Activated naive CD4-positive, alpha-beta T cell treated with anti-CD3 and anti-CD28 coated beads, Interleukin-2, amount 50 U/mL, for 16 hours (primary cell): ENCODE measurements around the gene KRTAP22-2.

ENCODE experiments used
- DNase-seq: peaks from one replicate; pipeline ENCODE4 v3.0.0-alpha.2; 2020

The KRTAP22-2 gene

DNA sequence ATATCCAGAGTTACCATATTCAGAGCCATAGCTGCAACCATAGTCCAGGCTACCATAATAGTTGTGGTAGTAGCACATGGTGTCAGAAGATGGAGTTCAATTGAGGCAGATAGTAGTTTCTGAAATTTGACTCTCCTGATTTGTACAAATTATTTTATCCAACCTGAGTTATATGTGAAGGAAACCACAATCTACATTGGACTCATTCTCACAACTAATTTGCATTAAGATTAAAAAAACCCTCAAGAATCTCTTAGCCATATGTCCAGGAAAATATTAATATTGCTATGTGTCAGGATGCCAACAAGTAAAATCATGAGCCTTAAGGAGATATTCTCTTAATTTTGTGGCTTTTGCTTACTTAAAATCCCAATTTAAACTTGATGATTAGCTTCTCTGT lies at the start of gene KRTAP22-2:
Gene KRTAP22-2 (minus strand): TSS at position 101 of the 400 bp plus-strand sequence.
- no peak for DNase-seq

GRCh38 chr21:30638686-30639085 lies 48.5 kb upstream of the KRTAP22-2 start:
- DNase-seq, result no peak

DNA sequence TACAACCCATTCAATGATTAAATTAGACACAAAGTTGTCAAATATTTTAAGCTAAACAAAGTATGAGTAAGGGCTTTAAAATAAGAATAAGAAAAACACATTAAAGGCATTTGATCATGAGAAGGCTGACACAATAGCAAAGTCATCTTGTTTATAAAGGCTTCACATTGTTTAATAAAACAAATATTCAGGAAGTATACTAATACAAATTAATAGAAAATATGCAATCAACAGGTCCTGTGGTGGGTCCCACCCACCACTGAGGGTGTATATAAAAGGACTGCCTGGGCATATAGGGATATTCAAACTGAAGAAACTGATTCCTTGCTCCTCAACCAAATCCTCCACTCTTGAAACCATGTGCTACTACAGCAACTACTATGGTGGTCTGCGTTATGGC lies 44.7 kb upstream of the KRTAP22-2 start, which contains the start of gene KRTAP20-2:
Gene KRTAP20-2 (plus strand): TSS at position 301 of the 400 bp plus-strand sequence. CDS start 58 bp downstream, at position 359.
- DNase-seq, result no peak

DNA sequence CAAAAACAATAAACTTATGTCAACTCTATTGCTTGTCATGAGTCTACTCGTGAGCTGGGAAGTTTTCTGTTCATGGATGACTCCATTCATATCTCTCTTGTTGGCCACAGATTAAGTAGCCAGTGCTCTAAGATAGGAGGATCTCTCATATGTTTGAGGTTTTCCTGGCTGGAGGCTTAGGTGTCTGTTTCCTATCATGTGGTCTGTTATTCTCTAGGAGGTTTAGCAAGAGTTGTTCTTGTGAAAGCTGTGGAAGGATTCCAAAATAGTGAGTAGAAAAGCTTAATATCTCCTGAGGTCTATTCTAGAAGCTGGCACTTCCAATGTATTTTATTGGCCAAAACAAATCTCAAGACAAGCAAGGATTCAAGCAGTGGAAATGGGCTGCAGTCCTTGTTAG lies 39.0 kb upstream of the KRTAP22-2 start:
- DNase-seq, result no peak

GRCh38 chr21:30628109-30628508 lies 37.9 kb upstream of the KRTAP22-2 start:
- no peak for DNase-seq

- DNase-seq, result no peak
These were observed 35.4 kb upstream of the KRTAP22-2 start for GRCh38 chr21:30625449-30626165.

GRCh38 chr21:30623362-30623761 lies 33.2 kb upstream of the KRTAP22-2 start:
- DNase-seq, result no peak

GRCh38 chr21:30620522-30620921 lies 30.3 kb upstream of the KRTAP22-2 start, which contains the start of gene KRTAP20-4:
Gene KRTAP20-4, plus strand, starts transcription at chr21:30620627.
- no peak for DNase-seq

GRCh38 chr21:30620080-30620479 lies 29.9 kb upstream of the KRTAP22-2 start:
- no peak for DNase-seq

DNA sequence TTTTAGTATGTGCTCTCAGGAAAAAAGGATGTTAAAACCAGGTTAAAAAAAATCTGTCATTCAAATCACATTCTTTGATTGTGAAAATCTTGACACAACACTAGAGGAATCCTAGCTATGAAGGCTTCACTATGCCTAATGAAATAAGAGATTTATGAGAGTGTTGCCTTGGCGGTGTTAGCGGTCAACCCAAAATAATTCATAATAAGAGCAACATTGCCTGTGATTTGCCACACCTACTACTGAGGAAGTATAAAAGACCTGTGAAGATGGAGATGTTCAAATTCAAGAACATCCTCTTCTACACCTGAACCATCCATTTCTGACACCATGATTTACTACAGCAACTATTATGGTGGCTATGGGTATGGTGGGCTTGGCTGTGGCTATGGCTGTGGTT lies 25.9 kb upstream of the KRTAP22-2 start, which contains the start of gene KRTAP20-1:
Gene KRTAP20-1 (plus strand): TSS at position 301 of the 400 bp plus-strand sequence. CDS start 30 bp downstream, at position 331.
- no peak for DNase-seq

DNA sequence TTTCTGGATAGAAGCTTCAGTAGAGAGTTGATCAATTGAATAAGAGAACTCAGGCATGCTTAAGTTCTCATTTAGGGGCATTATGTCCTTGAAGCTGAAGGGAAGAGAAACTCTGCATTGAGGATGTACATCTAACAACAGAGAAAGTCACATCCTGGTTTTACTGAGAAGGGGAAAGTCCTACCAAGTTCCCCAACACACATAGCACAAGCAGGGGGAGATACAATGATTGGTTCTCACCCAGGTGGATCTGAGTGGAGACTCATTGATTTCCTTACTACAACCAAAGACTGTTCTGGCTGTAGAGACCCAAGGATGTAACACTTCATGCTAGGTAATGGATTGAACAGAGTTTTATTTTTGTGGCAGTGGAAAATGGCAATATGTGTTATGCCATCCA lies 25.0 kb upstream of the KRTAP22-2 start:
- DNase-seq, result no peak

DNA sequence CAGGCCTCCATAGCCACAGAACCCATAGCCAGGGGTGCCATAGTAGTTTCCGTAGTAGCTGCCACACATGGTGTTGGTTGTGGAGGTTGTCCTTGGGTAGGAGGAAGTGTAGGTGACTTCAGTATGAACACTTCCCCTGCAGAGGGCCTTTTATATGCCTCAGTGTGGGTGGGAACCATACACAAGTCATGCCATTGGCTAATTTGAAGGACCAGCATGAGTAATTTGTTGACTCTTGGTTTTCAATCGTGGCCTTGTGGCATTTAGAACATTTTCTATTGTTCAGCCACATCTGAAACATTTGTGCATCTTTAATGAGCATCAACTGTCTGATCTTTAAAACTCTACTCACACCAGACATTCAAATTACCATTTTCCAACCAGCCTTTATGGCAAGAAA lies 23.6 kb upstream of the KRTAP22-2 start, which contains the start of gene KRTAP6-1:
Gene KRTAP6-1 (minus strand): TSS at position 95 of the 400 bp plus-strand sequence. CDS start 26 bp downstream, at position 69.
- DNase-seq, result no peak

- no peak for DNase-seq
These were observed 21.9 kb upstream of the KRTAP22-2 start for GRCh38 chr21:30612132-30612531.

GRCh38 chr21:30605968-30606367 lies 15.8 kb upstream of the KRTAP22-2 start:
- no peak for DNase-seq

DNA sequence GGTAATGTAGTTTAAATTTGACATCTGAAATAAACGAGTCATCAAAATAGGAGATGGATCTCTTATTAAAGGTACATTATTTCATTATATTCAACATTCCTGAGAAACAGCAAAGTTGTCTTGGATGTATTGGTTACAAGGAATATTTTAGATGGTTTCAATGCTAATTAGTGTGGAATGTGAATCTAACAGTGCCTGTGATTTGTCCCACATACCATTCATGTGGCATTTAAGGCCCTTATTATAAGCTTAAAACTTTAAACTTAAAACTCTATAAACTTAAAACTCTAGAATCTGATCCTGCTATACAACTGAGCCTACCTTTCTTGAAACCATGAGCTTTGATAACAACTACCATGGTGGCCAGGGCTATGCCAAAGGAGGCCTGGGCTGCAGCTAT lies 10.6 kb upstream of the KRTAP22-2 start, which contains the start of gene KRTAP22-1:
Gene KRTAP22-1 (plus strand): TSS at position 301 of the 400 bp plus-strand sequence.
- no peak for DNase-seq

DNA sequence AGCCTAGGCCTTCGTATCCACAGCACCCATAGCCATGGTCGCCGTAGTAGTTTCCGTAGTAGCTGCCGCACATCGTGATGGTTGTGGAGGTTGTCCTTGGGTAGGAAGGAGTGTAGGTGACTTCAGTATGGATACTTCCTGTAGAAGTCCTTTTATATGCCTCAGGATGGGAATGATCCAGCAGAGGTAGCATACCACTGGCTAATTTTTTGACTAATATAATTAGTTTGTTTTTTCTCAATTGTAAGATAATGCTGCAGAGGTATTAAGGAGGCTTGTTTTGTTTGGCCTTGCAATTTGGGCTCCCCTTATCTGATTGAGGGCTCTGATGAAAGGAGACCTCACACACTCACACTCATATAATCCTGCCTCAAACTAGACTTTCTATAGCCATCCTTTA lies 8.6 kb upstream of the KRTAP22-2 start, which contains the start of gene KRTAP6-2:
Gene KRTAP6-2 (minus strand): TSS at position 101 of the 400 bp plus-strand sequence. CDS start 28 bp downstream, at position 73.
- no peak for DNase-seq

GRCh38 chr21:30592140-30592539 lies 1.9 kb upstream of the KRTAP22-2 start, which contains the start of gene KRTAP6-3:
Gene KRTAP6-3, plus strand, starts transcription at chr21:30592440. Its CDS starts 6 bp downstream, at chr21:30592446.
- DNase-seq, result no peak

- DNase-seq, result no peak
These were observed 7.3 kb downstream of the KRTAP22-2 start for GRCh38 chr21:30582870-30583269.

DNA sequence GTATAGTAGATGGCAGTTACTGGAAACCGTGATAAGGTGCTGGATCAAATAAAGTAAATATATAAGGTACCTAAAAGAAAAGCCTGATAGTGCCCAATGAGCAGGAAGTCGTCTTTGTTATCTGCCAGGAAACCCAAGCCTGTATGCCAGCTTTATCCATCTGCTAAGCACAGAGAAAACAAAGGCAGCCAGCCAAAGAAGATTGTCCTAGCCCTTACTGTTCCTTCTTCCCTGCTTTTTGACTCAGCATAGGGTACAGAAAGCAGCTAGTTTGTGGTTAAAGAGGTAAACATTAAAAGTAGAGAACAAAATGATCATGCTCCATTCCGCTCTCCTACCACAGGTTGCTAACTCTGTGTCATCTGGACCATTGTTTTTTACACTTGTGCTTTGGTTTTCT lies 10.1 kb downstream of the KRTAP22-2 start:
- DNase-seq, result no peak

DNA sequence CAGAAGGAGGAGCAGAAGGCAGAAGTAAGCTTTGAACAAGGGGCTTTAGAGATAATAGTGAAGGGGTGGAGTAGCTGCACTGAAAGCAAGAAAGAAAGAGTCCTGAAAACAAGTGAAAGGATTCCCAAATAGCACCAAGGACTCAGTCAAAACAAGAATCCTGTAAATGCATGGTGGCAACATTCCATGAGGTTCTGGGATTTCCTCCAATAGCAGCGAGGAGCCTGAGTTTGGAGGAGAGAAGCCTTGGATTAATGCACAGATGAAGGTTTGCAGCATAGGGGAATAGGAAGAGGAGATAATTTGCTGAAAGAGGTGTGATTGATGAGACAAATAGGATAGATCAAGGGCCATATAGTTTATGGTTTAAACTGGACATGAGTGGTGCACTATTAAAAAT lies 10.9 kb downstream of the KRTAP22-2 start:
- no peak for DNase-seq

- no peak for DNase-seq
These were observed 12.4 kb downstream of the KRTAP22-2 start for GRCh38 chr21:30577766-30578165.

DNA sequence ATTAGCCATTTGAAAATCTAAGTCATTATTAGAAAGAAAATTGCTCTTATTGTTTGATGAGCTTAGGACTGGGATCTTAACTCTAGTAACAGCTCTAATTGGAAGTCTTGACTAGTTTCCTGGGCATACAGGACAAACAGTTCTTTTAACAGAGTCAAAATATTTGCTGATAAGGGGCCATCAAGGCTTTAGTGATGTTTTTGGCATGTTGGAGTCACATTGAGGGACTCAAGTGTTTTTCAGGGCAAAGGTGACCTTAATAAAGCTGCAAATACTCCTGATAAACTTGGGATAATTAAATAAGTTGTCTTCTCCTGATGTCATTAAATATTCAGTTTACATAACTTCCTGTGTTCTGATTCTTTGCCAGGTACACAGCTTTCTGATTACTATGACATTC lies 22.6 kb downstream of the KRTAP22-2 start:
- DNase-seq, result no peak

DNA sequence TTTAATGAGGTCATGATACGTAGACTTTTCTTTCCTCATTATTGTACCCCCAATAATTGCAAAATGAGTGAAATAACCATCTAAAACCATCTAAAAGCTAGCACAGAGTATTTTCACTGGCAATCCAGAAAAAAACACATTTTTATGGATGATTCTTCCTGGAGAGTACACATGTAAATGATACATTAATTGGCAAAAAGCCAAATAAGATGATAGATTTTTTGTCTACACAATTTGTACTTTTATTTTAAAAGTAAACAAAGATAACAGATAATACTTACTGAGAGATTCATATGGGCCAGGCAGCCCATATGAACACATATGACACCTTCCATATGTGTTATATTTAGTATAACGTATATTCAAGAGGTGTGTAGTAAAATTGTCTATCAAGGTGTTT lies 26.6 kb downstream of the KRTAP22-2 start:
- no peak for DNase-seq

GRCh38 chr21:30563072-30563471 lies 27.1 kb downstream of the KRTAP22-2 start:
- no peak for DNase-seq
